ENCODE results near the gene SMAD2. TPM values are rescaled to one million over a fixed set of nuclear protein-coding genes. Genes with fewer than 3 reads are reported as not detected.
A peak's percentile ranks its signal among the peaks of the same experiment; 100 is the strongest.

Gene SMAD2
- total and polyA plus RNA-seq, 2 donors, result 37.0 to 132 TPM

DNA sequence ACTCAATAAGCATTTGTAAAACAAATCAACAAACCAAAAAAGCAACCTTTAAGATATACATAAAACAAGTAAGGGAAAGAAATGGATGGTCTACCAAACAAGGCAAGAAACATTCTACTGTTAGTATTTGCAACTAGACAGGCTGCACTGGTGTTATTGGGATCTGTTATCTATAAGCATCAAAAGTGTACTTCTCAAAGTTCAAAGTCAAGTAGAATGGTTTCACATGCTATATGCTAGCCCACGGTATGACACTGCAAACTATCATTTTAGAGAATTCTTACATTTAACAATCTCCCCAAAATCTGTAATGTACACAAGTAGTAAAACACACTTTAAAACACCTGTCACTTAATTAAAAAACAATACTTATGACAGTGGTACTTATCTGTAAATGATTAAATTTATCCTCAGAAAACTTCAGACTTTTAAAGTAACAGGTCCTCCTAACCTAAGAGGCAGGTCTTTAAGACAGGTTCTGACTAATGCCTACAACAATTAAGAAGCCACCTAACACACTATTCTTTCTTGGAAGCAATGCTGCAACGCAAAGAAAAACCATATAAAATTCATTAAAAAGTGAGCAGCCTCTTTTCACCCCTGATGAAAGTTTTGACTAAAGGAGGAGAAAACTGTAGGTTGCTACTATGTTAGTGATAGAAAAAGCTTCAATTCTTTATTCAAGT is 34.8 kb downstream of the SMAD2 start:
- H3K27me3 ChIP-seq (ENCODE audit: control insufficient read depth in 2 of 2, insufficient read depth in 1 of 2, low read length in 1 of 2), result no peaks in the 10 kb centered on the region
- H3K4me3 ChIP-seq (ENCODE audit: low read length in 2 of 2), result no peak overlapping the region
- H3K4me1 ChIP-seq (ENCODE audit: control insufficient read depth in 2 of 2, insufficient read depth in 2 of 2, low read length in 2 of 2), result peaks cover 0 to 2% of the 10 kb centered on the region in 2 donors
- DNase-seq (ENCODE audit: low read depth in 6 of 9, low spot score in 9 of 9), result no peak
- 88% methylated on average over 2 of the region's 2 CpGs for WGBS
- no peaks in the 10 kb centered on the region for H3K9me3 ChIP-seq (ENCODE audit: control insufficient read depth in 2 of 2, insufficient read depth in 1 of 2, low read length in 1 of 2)
- H3K27ac ChIP-seq (ENCODE audit: low read depth in 1 of 2, low read length in 1 of 2), result no peak overlapping the region
- H3K36me3 ChIP-seq (ENCODE audit: control insufficient read depth in 2 of 2, insufficient read depth in 2 of 2, low read length in 1 of 2), result peaks cover 4 to 35% of the 10 kb centered on the region in 2 donors

- H3K36me3 ChIP-seq (ENCODE audit: control insufficient read depth in 2 of 2, insufficient read depth in 2 of 2, low read length in 1 of 2), result peaks cover 7 to 41% of the 10 kb centered on the region in 2 donors
- no peaks in the 10 kb centered on the region for H3K9me3 ChIP-seq (ENCODE audit: control insufficient read depth in 2 of 2, insufficient read depth in 1 of 2, low read length in 1 of 2)
- H3K4me3 ChIP-seq (ENCODE audit: low read length in 2 of 2), result no peak overlapping the region
- 98% methylated on average over 9 of the region's 9 CpGs for WGBS
- no peak for DNase-seq (ENCODE audit: low read depth in 6 of 9, low spot score in 9 of 9)
- H3K27ac ChIP-seq (ENCODE audit: low read depth in 1 of 2, low read length in 1 of 2), result no peak overlapping the region
- peaks cover 0 to 2% of the 10 kb centered on the region in 2 donors for H3K4me1 ChIP-seq (ENCODE audit: control insufficient read depth in 2 of 2, insufficient read depth in 2 of 2, low read length in 2 of 2)
- H3K27me3 ChIP-seq (ENCODE audit: control insufficient read depth in 2 of 2, insufficient read depth in 1 of 2, low read length in 1 of 2), result no peaks in the 10 kb centered on the region
Measured at GRCh38 chr18:47893939-47894699, 36.3 kb downstream of the SMAD2 start.

GRCh38 chr18:47893047-47893446 is 37.4 kb downstream of the SMAD2 start:
- peaks cover 2 to 7% of the 10 kb centered on the region in 2 donors for H3K4me1 ChIP-seq (ENCODE audit: control insufficient read depth in 2 of 2, insufficient read depth in 2 of 2, low read length in 2 of 2)
- H3K9me3 ChIP-seq (ENCODE audit: control insufficient read depth in 2 of 2, insufficient read depth in 1 of 2, low read length in 1 of 2), result no peaks in the 10 kb centered on the region
- H3K4me3 ChIP-seq (ENCODE audit: low read length in 2 of 2), result no peak overlapping the region
- H3K27me3 ChIP-seq (ENCODE audit: control insufficient read depth in 2 of 2, insufficient read depth in 1 of 2, low read length in 1 of 2), result no peaks in the 10 kb centered on the region
- H3K36me3 ChIP-seq (ENCODE audit: control insufficient read depth in 2 of 2, insufficient read depth in 2 of 2, low read length in 1 of 2), result peaks cover 9 to 43% of the 10 kb centered on the region in 2 donors
- no peak overlapping the region for H3K27ac ChIP-seq (ENCODE audit: low read depth in 1 of 2, low read length in 1 of 2)
- no peak for DNase-seq (ENCODE audit: low read depth in 6 of 9, low spot score in 9 of 9)
- WGBS, result 96% methylated on average over 5 of the region's 5 CpGs

DNA sequence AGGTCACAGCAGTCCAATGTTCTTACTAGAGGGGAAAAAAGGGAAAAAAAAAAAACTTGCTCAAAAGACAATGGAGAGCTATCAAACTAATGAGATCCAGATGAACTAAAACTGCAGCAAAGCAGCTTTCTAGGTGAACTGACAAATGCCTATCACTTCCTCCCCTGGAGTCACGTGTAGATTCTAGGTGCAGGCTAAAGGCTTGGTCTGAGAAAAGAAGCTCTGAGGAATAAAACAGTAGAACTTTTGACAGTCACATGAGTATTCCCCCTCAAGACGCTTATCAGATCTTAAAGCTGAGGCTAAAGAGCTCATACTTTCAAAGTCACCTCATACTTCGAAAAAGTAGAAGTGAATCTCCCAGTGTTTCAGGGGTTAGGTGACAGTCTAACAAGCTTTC is 42.3 kb downstream of the SMAD2 start:
- Histone ChIP-seq H3K4me3 (ENCODE audit: low read length in 2 of 2) (no peak overlapping the region), H3K27me3 (ENCODE audit: control insufficient read depth in 2 of 2, insufficient read depth in 1 of 2, low read length in 1 of 2) (no peaks in the 10 kb centered on the region), H3K27ac (ENCODE audit: low read depth in 1 of 2, low read length in 1 of 2) (peak overlapping the region in 1 of 2 donors; percentile 58), H3K4me1 (ENCODE audit: control insufficient read depth in 2 of 2, insufficient read depth in 2 of 2, low read length in 2 of 2) (peaks cover 2 to 9% of the 10 kb centered on the region in 2 donors), H3K9me3 (ENCODE audit: control insufficient read depth in 2 of 2, insufficient read depth in 1 of 2, low read length in 1 of 2) (no peaks in the 10 kb centered on the region), H3K36me3 (ENCODE audit: control insufficient read depth in 2 of 2, insufficient read depth in 2 of 2, low read length in 1 of 2) (peaks cover 17 to 41% of the 10 kb centered on the region in 2 donors)
- peak in 4 of 9 donors; percentile 40 to 64 (median 42) for DNase-seq (ENCODE audit: low read depth in 6 of 9, low spot score in 9 of 9)
- 80% methylated on average over 3 of the region's 3 CpGs for WGBS

GRCh38 chr18:47887227-47887626 is 43.2 kb downstream of the SMAD2 start:
- no peak overlapping the region for H3K4me3 ChIP-seq (ENCODE audit: low read length in 2 of 2)
- H3K27ac ChIP-seq (ENCODE audit: low read depth in 1 of 2, low read length in 1 of 2), result no peak overlapping the region
- H3K4me1 ChIP-seq (ENCODE audit: control insufficient read depth in 2 of 2, insufficient read depth in 2 of 2, low read length in 2 of 2), result peaks cover 2 to 9% of the 10 kb centered on the region in 2 donors
- no peaks in the 10 kb centered on the region for H3K9me3 ChIP-seq (ENCODE audit: control insufficient read depth in 2 of 2, insufficient read depth in 1 of 2, low read length in 1 of 2)
- no peaks in the 10 kb centered on the region for H3K27me3 ChIP-seq (ENCODE audit: control insufficient read depth in 2 of 2, insufficient read depth in 1 of 2, low read length in 1 of 2)
- DNase-seq (ENCODE audit: low read depth in 6 of 9, low spot score in 9 of 9), result no peak
- H3K36me3 ChIP-seq (ENCODE audit: control insufficient read depth in 2 of 2, insufficient read depth in 2 of 2, low read length in 1 of 2), result peaks cover 17 to 38% of the 10 kb centered on the region in 2 donors
- 96% methylated on average over 4 of the region's 4 CpGs for WGBS

GRCh38 chr18:47883771-47884413 is 46.6 kb downstream of the SMAD2 start:
- WGBS, result 69% methylated on average over 3 of the region's 3 CpGs
- DNase-seq (ENCODE audit: low read depth in 6 of 9, low spot score in 9 of 9), result no peak
- Histone ChIP-seq H3K4me1 (ENCODE audit: control insufficient read depth in 2 of 2, insufficient read depth in 2 of 2, low read length in 2 of 2) (peaks cover 2 to 9% of the 10 kb centered on the region in 2 donors), H3K36me3 (ENCODE audit: control insufficient read depth in 2 of 2, insufficient read depth in 2 of 2, low read length in 1 of 2) (peaks cover 12 to 45% of the 10 kb centered on the region in 2 donors), H3K27me3 (ENCODE audit: control insufficient read depth in 2 of 2, insufficient read depth in 1 of 2, low read length in 1 of 2) (no peaks in the 10 kb centered on the region), H3K4me3 (ENCODE audit: low read length in 2 of 2) (no peak overlapping the region), H3K27ac (ENCODE audit: low read depth in 1 of 2, low read length in 1 of 2) (no peak overlapping the region), H3K9me3 (ENCODE audit: control insufficient read depth in 2 of 2, insufficient read depth in 1 of 2, low read length in 1 of 2) (peaks cover 0 to 1% of the 10 kb centered on the region in 2 donors)

DNA sequence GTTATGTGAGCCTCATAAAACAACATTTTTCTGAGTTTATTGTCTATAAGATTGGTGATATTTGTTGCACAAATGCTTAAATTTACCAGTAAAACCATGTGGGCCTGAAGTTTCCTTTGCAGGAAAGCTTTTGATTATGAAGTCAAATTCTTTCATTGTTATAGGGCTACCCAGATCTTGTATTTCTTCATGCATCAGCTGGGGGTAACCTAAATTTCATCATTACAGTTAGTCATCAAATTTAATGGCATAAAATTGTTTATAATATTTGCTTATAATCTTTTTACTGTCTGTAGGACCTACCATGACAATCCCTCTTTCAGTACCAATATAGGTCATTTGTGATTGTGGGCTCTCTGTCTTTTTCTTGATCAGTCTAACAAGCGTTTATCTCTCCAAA is 47.8 kb downstream of the SMAD2 start:
- no peak overlapping the region for H3K27ac ChIP-seq (ENCODE audit: low read depth in 1 of 2, low read length in 1 of 2)
- H3K9me3 ChIP-seq (ENCODE audit: control insufficient read depth in 2 of 2, insufficient read depth in 1 of 2, low read length in 1 of 2), result peaks cover 0 to 1% of the 10 kb centered on the region in 2 donors
- WGBS, result 98% methylated on average over 1 of the region's 1 CpG
- DNase-seq (ENCODE audit: low read depth in 6 of 9, low spot score in 9 of 9), result no peak
- H3K27me3 ChIP-seq (ENCODE audit: control insufficient read depth in 2 of 2, insufficient read depth in 1 of 2, low read length in 1 of 2), result no peaks in the 10 kb centered on the region
- no peak overlapping the region for H3K4me3 ChIP-seq (ENCODE audit: low read length in 2 of 2)
- H3K36me3 ChIP-seq (ENCODE audit: control insufficient read depth in 2 of 2, insufficient read depth in 2 of 2, low read length in 1 of 2), result peaks cover 12 to 45% of the 10 kb centered on the region in 2 donors
- peaks cover 0 to under 1% of the 10 kb centered on the region in 2 donors for H3K4me1 ChIP-seq (ENCODE audit: control insufficient read depth in 2 of 2, insufficient read depth in 2 of 2, low read length in 2 of 2)

GRCh38 chr18:47881752-47882455 is 48.6 kb downstream of the SMAD2 start:
- no peak overlapping the region for H3K4me3 ChIP-seq (ENCODE audit: low read length in 2 of 2)
- H3K36me3 ChIP-seq (ENCODE audit: control insufficient read depth in 2 of 2, insufficient read depth in 2 of 2, low read length in 1 of 2), result peaks cover 12 to 39% of the 10 kb centered on the region in 2 donors
- no peaks in the 10 kb centered on the region for H3K27me3 ChIP-seq (ENCODE audit: control insufficient read depth in 2 of 2, insufficient read depth in 1 of 2, low read length in 1 of 2)
- H3K4me1 ChIP-seq (ENCODE audit: control insufficient read depth in 2 of 2, insufficient read depth in 2 of 2, low read length in 2 of 2), result no peaks in the 10 kb centered on the region
- H3K27ac ChIP-seq (ENCODE audit: low read depth in 1 of 2, low read length in 1 of 2), result no peak overlapping the region
- H3K9me3 ChIP-seq (ENCODE audit: control insufficient read depth in 2 of 2, insufficient read depth in 1 of 2, low read length in 1 of 2), result peaks cover 0 to 1% of the 10 kb centered on the region in 2 donors
- no peak for DNase-seq (ENCODE audit: low read depth in 6 of 9, low spot score in 9 of 9)
- 96% methylated on average over 7 of the region's 7 CpGs for WGBS
